HG02981 (cell line): Measurements from ENCODE around the gene IFI44.
A peak's percentile ranks its signal among the peaks of the same experiment; 100 is the strongest.

ENCODE experiments used
- ATAC-seq: cut with Tn5 transposase; IDR thresholded peaks from one replicate; pipeline ENCODE4 v1.9.1; 2021; ENCODE audit warnings: mild to moderate bottlenecking, moderate library complexity; ENCODE audit not compliant: unreplicated experiment

The IFI44 gene

DNA sequence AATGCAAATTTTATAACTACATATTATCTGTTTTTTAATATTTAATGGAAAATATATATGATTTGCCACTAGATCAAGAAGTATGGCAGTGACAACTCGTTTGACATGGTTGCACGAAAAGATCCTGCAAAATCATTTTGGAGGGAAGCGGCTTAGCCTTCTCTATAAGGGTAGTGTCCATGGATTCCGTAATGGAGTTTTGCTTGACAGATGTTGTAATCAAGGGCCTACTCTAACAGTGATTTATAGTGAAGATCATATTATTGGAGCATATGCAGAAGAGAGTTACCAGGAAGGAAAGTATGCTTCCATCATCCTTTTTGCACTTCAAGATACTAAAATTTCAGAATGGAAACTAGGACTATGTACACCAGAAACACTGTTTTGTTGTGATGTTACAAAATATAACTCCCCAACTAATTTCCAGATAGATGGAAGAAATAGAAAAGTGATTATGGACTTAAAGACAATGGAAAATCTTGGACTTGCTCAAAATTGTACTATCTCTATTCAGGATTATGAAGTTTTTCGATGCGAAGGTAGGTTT is 556 bp downstream of the IFI44 start:
- no peak for ATAC-seq

DNA sequence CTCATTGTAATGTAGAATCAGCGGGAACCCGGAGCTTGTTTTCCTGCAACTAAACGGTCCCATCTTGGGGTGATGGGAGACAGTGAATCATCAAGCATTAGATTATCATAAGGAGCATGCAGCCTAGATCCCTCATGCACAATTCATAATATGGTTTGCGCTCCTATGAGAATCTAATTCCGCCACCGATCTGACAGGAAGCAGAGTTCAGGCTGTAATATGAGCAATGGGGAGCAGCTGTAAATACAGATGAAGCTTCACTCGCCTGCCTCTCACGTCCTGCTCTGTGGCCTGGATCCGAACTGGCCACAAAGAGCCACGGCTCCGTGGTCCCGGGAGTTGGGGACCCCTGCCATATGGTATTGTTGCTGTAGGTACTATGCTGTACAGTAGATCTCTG is 1.6 kb downstream of the IFI44 start:
- no peak for ATAC-seq

DNA sequence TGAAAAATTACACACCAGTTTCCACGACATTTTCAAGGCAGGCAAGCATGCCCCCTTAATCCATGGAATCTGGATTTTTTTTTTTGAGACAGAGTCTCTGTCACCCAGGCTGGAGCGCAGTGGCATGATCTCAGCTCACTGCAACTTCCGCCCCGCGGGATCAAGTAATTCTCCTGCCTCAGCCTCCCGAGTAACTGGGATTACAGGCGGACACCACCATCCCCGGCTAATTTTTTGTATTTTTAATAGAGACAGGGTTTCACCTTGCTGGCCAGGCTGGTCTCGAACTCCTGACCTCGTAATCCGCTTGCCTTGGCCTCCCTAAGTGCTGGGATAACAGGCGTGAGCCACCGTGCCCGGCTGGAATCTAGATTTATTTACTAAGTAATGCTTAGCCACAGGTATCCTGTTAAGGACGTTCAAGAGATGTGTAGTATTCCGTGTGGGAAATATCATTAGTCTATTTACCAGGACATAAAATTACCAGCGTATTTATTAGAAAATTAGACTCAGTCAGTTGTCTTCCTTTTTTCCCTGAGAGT is 2.5 kb downstream of the IFI44 start:
- no peak for ATAC-seq

DNA sequence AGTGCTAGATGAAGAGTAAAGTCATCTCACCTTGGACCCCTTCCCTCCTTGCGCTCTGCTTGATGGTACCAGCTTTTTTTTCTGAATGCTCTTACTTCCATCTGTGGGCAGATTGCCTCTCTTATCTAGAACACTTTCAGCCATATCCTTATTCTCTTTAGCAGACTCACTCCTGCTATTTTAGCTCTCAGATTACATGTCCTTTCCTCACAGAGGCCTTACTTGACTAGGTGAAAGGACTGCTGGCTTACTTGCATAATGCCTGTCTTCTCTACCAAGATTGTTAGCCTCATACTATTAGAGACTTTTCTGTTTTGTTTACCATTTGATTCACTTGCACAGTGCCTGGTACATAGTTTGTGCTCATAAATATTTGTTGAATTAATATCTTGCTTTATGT is 9.3 kb downstream of the IFI44 start:
- ATAC-seq = no peak

DNA sequence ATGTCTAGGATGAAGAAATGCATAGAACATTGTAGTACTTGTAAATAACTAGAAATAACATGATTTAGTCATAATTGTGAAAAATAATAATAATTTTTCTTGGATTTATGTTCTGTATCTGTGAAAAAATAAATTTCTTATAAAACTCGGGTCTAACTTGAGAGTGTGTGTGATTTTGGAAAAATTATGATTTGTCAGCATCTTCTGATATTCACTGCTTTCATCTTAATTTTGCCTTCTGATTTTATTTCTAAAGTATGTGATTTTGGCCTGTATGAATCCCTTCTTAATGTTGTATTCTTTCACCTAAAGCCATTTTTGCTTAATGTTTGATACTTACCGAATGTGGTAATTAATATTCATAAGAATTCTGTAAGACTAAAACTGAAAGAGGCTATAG is 14.3 kb downstream of the IFI44 start:
- no peak for ATAC-seq

DNA sequence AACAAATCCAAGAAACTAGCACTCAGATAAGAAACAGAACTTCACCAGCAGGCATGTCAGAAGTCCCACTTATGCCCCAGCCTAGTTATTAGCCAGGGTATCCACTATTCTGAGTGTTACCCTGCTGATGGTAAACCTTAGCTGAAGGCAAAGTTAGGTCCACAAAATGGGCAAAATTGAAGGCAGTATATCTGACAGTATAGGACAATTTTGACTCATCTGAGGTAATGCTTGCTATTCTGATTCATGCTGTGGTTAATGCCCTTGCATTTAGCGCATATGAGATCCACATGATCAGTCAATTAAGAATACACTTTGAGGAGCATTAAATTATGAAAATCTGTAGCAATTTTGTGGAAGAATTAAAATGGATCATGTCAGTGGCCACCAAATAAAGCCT is 15.1 kb downstream of the IFI44 start:
- peak; percentile 44 for ATAC-seq

- no peak for ATAC-seq
Measured at GRCh38 chr1:78665809-78666208, 16.2 kb downstream of the IFI44 start.

- ATAC-seq = no peak
Measured at GRCh38 chr1:78667939-78668338, 18.3 kb downstream of the IFI44 start.

DNA sequence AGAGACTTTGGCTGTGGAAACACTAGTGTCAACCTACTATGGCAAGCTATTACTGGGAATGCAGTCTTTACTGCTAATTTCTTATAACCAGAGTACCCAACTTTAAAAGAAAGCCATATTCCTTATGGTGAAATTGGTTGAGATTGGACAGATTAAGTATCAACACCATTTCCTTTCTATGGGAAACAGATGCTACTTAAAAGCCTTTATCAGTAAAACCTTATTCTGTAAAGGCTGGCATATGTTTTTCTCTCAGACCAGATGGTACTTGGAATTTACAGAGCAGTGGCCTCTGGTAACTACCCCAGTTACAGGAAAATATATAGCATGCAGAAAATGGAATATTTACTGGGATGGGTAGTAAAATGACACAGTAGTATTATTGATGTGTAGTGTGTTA is 18.8 kb downstream of the IFI44 start:
- ATAC-seq = no peak

GRCh38 chr1:78672428-78672827 is 22.8 kb downstream of the IFI44 start:
- no peak for ATAC-seq

GRCh38 chr1:78673120-78673519 is 23.5 kb downstream of the IFI44 start:
- no peak for ATAC-seq

- ATAC-seq = no peak
Measured at GRCh38 chr1:78676347-78676982, 26.8 kb downstream of the IFI44 start.

- ATAC-seq = no peak
Measured at GRCh38 chr1:78676993-78677392, 27.4 kb downstream of the IFI44 start.

DNA sequence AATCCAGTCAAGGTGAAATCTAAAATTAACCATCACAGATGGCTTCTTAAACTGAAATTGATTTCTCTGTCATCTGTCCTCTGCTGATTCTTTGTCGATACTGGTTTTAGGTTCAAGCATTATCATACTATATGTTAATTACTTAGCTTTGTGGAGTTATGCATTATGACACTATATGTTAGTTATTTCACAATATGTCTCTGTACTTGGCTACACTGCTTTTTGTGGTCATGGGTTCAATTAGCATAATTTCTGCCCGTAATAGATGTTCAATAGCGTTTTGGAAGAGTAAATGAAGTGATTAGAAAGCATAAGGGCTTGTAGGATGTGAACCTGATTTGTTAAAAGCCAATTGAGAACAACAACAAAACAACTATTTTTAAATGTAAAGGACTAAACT is 28.2 kb downstream of the IFI44 start:
- no peak for ATAC-seq

GRCh38 chr1:78678324-78678723 is 28.7 kb downstream of the IFI44 start:
- peak; percentile 91 for ATAC-seq

- no peak for ATAC-seq
Measured at GRCh38 chr1:78681265-78681664, 31.6 kb downstream of the IFI44 start.

- no peak for ATAC-seq
Measured at GRCh38 chr1:78682496-78682895, 32.9 kb downstream of the IFI44 start.

- no peak for ATAC-seq
Measured at GRCh38 chr1:78683079-78683478, 33.4 kb downstream of the IFI44 start.

GRCh38 chr1:78687315-78687714 is 37.7 kb downstream of the IFI44 start:
- no peak for ATAC-seq

DNA sequence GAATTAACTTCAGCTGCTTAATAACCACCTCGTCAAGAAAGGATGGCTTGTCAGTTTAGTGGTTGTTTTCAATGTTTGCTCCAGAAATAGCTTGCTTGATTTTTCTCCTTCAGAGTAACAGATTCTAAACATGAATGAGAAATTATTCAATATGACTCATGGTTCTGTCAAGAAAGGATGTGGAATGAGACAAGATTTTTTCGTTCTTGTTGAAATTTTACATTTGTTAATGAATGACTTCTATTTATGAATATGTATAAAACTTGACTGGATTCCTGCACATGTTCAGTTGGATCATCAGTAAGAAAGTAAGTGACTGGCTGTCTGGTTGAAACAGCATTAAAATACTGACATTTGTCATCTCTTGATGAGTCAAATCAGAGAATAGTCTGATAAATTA is 38.3 kb downstream of the IFI44 start:
- no peak for ATAC-seq

GRCh38 chr1:78688697-78689096 is 39.1 kb downstream of the IFI44 start:
- no peak for ATAC-seq

GRCh38 chr1:78690516-78690915 is 40.9 kb downstream of the IFI44 start:
- no peak for ATAC-seq
